ENCODE measurements around the gene PLEK. TPM values are rescaled to one million over a fixed set of nuclear protein-coding genes. Genes with fewer than 3 reads are reported as not detected.

Gene PLEK
- total and polyA plus RNA-seq, 2 of the 13 experiments (the other 11 are each of a cell fraction or from before 2014, with no cell fraction given): not detected

- FAIRE-seq: no peak
- TF ChIP-seq ZBTB3 (CRISPR knock-in tag; IDR thresholded peaks at IDR 0.05; ENCODE audit: borderline replicate concordance, low read depth): no peak
- TF ChIP-seq ZNF672 (CRISPR knock-in tag; IDR thresholded peaks at IDR 0.05): no peak
- TF ChIP-seq ZNF160 (CRISPR knock-in tag; IDR thresholded peaks at IDR 0.05): no peak
- no peak for TF ChIP-seq ZNF431 (CRISPR knock-in tag; IDR thresholded peaks at IDR 0.05; ENCODE audit: borderline replicate concordance, low read depth)
- no peak for TF ChIP-seq ZFP1 (CRISPR knock-in tag; IDR thresholded peaks at IDR 0.05)
- TF ChIP-seq ZBTB4 (CRISPR knock-in tag; IDR thresholded peaks at IDR 0.05; ENCODE audit: borderline replicate concordance): no peak
- TF ChIP-seq ESRRA (CRISPR knock-in tag; IDR thresholded peaks at IDR 0.05; ENCODE audit: low read depth): no peak
- TF ChIP-seq GLMP (CRISPR knock-in tag; IDR thresholded peaks at IDR 0.05; ENCODE audit: borderline replicate concordance): no peak
- TF ChIP-seq SRSF4 (IDR thresholded peaks at IDR 0.05; ENCODE audit: low read depth, low read length, poor library complexity, severe bottlenecking): no peak
- no peak for TF ChIP-seq PHF21A (CRISPR knock-in tag; IDR thresholded peaks at IDR 0.05)
- TF ChIP-seq ZNF75D (CRISPR knock-in tag; IDR thresholded peaks at IDR 0.05; ENCODE audit: borderline replicate concordance): no peak
- TF ChIP-seq BRF2 (CRISPR knock-in tag; IDR thresholded peaks at IDR 0.05): no peak
These were observed 69.9 kb downstream of the PLEK start for GRCh38 chr2:68434981-68435380.

More at GRCh38 chr2:68434981-68435380, 69.9 kb downstream of the PLEK start:
- no TSS peak for BruUV-seq (replicated peaks)
- Histone ChIP-seq H4K20me1 (ENCODE audit: insufficient read depth, low read length) (no peaks in the 10 kb centered on the region), H3K79me2 (ENCODE audit: insufficient read depth, low read length) (no peaks in the 10 kb centered on the region), H3K4me1 (ENCODE audit: insufficient read depth, low read length) (no peaks in the 10 kb centered on the region), H3K36me3 (replicated peaks in 1 of 2; ENCODE audit: control insufficient read depth in 1 of 2, insufficient read depth in 2 of 2, low read length in 2 of 2) (no peaks in the 10 kb centered on the region), H2AFZ (ENCODE audit: low read length) (no peak overlapping the region), H3K9me3 (ENCODE audit: low read length) (no peaks in the 10 kb centered on the region), H3K9ac (ENCODE audit: insufficient read depth, low read depth, low read length) (no peak overlapping the region), H3K27ac (ENCODE audit: extremely low read length, insufficient read depth, low read length) (no peak overlapping the region), H3K4me2 (ENCODE audit: low read depth, low read length) (no peak overlapping the region), H3K4me3 (replicated peaks in 1 of 3; ENCODE audit: insufficient read depth in 1 of 3, low read depth in 2 of 3, low read length in 3 of 3) (no peak overlapping the region), H3K27me3 (ENCODE audit: control insufficient read depth in 1 of 2, insufficient read depth in 2 of 2, low read length in 2 of 2) (peaks cover 0 to 7% of the 10 kb centered on the region in 2 experiments; a peak in 2 of 5 replicates)
- ATAC-seq: no peak
- DNase-seq (ENCODE audit: low spot score): no peak
- intact Hi-C loops (cut with micrococcal nuclease; ENCODE audit: unreplicated experiment) (no loop called here), in situ Hi-C loops (cut with HindIII; ENCODE audit: extremely low pct_ligation_motif_present, low pct_unique_long_range_greater_than_20kb) (no loop called here)
- ChIA-PET POLR2A (no interaction called here), CTCF (ENCODE audit: low intra/inter-chr PET ratio, low total read pairs) (no interaction called here)

Measured in HepG2 (cell line).